Central memory CD8-positive, alpha-beta T cell (primary cell): ENCODE results near the gene SLC12A6.

ENCODE experiments used
- ATAC-seq: fragments of 150-1000 bp; cut with Tn5 transposase; replicated peaks from 2 replicates; pipeline ENCODE4 v1.10.0; 2022; ENCODE audit warnings: mild to moderate bottlenecking, moderate FRiP score, moderate number of reproducible peaks; ENCODE audit not compliant: poor library complexity, severe bottlenecking; ENCODE audit errors: extremely low read depth
- DNase-seq, 2 donors: peaks; one replicate each; pipeline ENCODE4 v3.0.0; 2021; ENCODE audit warnings: low spot score in 2 of 2
- H3K27ac Mint-ChIP-seq: one replicate; pipeline ENCODE4 v1.8.0; 2022; ENCODE audit warnings: low read depth, mild to moderate bottlenecking, moderate library complexity, mixed read lengths
- H3K27me3 Mint-ChIP-seq: one replicate; pipeline ENCODE4 v1.8.0; 2022; ENCODE audit warnings: mixed read lengths
- H3K36me3 Mint-ChIP-seq: one replicate; pipeline ENCODE4 v1.8.0; 2022; ENCODE audit warnings: mild to moderate bottlenecking, moderate library complexity, mixed read lengths; ENCODE audit not compliant: insufficient read depth
- H3K4me1 Mint-ChIP-seq: one replicate; pipeline ENCODE4 v1.8.0; 2022; ENCODE audit warnings: mixed read lengths
- H3K4me3 Mint-ChIP-seq: one replicate; pipeline ENCODE4 v1.8.0; 2022; ENCODE audit warnings: mild to moderate bottlenecking, moderate library complexity, mixed read lengths
- H3K9me3 Mint-ChIP-seq: one replicate; pipeline ENCODE4 v1.8.0; 2022; ENCODE audit warnings: mixed read lengths

Gene SLC12A6

DNA sequence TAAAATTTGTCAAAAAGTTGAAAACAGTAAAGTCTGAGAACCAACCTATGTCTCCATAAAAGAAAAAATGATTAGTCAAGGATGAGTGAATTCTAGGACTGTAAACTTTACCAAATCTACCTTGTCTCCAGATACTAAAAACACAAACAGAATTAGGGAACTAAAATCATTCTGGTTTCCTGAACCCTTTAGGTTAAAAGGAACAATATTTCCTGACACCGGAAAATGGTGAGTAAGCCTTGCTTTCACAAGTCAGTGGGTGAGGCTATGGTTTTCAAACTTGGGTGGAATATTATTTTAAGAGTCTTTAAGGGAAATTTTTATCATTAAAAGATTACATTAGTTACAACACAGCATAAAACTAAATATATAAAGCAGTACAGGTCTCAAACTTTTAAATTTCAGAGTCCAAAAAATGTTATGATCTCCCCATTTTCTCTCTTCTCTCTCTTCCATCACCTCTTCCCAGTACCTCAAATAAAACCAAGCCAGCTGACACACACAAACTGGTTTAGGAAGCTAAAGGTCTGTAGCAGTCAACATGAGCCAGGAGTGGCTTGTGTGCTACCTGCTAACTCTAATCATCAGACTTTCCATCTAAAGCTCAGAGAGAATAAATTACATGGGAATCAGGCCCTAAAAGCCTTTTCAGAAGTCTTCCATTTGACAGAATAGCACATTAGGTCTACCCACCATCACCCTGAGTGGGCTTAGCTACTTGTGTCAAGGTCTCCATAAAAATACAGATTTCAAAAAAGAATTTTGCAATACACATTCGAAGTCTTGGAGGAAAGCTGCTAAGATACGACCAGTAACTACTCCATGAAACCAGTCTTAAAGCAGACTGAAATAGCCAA lies 2.2 kb downstream of the SLC12A6 start:
- Mint-ChIP-seq H3K27ac (peak overlapping the region; percentile 96), H3K9me3 (no peaks in the 10 kb centered on the region), H3K27me3 (no peaks in the 10 kb centered on the region), H3K4me1 (peaks cover 41% of the 10 kb centered on the region), H3K36me3 (peaks cover 19% of the 10 kb centered on the region), H3K4me3 (peak overlapping the region; percentile 96)
- no peak for DNase-seq
- ATAC-seq: no peak

DNA sequence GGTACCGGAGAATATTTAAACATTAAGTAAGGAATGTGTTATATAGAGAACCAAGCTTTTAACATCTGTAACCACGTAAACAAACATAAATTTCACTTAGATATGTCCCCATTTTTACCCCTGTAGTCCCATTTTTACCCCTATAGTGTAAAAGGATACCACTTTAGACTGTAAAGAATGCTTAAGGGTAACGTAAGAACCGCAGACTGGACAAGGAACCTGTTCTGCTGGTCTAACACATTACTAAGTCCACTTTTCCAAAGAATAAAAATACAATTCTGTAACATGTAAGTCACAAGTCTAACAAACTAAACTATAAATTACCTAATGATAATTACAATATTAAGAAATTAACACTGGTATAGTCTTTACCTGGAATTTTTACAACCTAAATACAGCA lies 2.9 kb downstream of the SLC12A6 start:
- Mint-ChIP-seq H3K36me3 (peaks cover 15% of the 10 kb centered on the region), H3K27me3 (no peaks in the 10 kb centered on the region), H3K4me3 (peak overlapping the region; percentile 96), H3K4me1 (peaks cover 47% of the 10 kb centered on the region), H3K27ac (peak overlapping the region; percentile 96), H3K9me3 (no peaks in the 10 kb centered on the region)
- no peak for DNase-seq
- no peak for ATAC-seq

DNA sequence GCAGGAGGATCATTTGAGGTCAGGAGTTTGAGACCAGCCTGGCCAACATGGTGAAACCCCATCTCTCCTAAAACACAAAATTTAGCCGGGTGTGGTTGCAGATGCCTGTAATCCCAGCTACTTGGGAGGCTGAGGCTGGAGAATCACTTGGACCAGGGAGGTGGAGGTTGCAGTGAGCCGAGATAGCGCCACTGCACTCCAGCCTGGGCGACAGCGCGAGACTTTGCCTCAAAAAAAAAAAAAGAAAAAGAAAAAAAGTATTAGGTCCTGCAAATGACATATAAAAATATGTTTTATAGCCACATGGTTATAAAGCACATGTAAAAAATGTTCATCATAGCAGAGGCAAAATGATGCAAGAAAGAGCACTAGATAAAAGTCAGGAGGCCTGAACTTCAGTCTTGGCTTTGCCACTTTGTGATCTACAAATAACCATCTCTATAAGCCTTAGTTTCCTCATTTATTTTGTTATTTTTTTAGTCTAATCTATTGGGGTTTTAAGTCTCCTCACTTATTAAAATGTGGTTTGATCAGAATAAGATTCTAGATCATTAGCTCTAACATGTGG lies 4.9 kb downstream of the SLC12A6 start:
- Mint-ChIP-seq H3K27ac (no peak overlapping the region), H3K36me3 (peaks cover 13% of the 10 kb centered on the region), H3K4me3 (no peak overlapping the region), H3K4me1 (peaks cover 55% of the 10 kb centered on the region), H3K27me3 (no peaks in the 10 kb centered on the region), H3K9me3 (no peaks in the 10 kb centered on the region)
- DNase-seq: no peak
- no peak for ATAC-seq

DNA sequence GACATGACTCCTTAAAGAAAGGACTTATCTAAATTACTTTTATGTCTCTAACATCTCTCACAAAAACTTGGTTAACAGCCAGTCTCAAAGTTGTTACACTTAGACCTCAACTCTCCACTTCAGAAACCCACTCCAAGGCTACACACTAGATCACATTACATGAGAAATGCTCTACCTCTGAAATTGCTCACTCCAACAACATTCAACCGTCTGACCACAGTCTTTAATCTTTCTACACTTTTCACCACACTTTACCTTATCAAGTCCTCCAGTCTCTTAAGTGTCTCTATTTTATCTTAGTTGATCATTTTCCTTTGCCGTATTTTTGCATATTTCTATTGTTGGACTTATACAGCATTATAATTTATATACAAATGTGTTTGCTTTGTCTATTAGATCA lies 5.8 kb downstream of the SLC12A6 start:
- peaks cover 6% of the 10 kb centered on the region for H3K36me3 Mint-ChIP-seq
- ATAC-seq (peak; percentile 84), DNase-seq (no peak)
- peak overlapping the region; percentile 19 for H3K27ac Mint-ChIP-seq
- no peaks in the 10 kb centered on the region for H3K9me3 Mint-ChIP-seq
- no peak overlapping the region for H3K4me3 Mint-ChIP-seq
- peaks cover 50% of the 10 kb centered on the region for H3K4me1 Mint-ChIP-seq
- H3K27me3 Mint-ChIP-seq: no peaks in the 10 kb centered on the region

DNA sequence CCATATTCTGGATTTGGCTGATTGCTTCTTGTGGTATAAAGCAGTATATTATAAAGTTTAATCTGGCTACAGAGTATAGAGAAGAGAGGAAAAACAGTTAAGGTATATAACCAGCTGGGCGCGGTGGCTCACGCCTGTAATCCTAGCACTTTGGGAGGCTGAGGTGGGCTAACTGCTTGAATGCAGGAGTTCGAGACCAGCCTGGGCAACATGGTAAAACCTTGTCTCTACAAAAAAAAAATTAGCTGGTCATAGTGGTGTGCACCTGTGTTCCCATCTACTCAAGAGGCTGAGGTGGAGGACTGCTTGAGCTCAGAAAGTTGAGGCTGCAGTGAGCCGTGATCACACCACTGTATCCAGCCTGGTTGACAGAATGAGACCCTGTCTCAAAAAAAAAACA lies 7.3 kb downstream of the SLC12A6 start:
- DNase-seq (no peak), ATAC-seq (no peak)
- no peak overlapping the region for H3K4me3 Mint-ChIP-seq
- peaks cover 3% of the 10 kb centered on the region for H3K36me3 Mint-ChIP-seq
- H3K27ac Mint-ChIP-seq: no peak overlapping the region
- H3K27me3 Mint-ChIP-seq: no peaks in the 10 kb centered on the region
- H3K4me1 Mint-ChIP-seq: peaks cover 35% of the 10 kb centered on the region
- no peaks in the 10 kb centered on the region for H3K9me3 Mint-ChIP-seq

DNA sequence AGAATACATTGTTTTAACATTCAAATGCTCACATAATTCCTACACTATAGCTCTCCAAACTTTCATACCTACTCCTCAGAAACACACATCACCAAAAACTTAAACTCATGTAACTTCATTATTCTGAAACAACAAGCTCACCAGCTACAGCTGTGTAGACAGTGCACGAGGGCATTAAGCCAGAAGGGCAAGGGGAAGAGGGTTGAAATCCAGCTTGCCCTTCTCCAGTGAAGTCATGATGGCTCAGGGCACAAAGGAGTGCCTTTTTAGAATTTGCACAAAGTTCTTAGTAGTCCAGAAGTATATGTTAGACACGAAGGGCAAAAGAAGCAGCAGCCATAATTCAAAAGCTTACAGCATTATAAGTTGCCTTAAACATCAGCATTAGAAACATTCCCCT lies 8.6 kb downstream of the SLC12A6 start:
- ATAC-seq: no peak
- H3K4me3 Mint-ChIP-seq: no peak overlapping the region
- no peak overlapping the region for H3K27ac Mint-ChIP-seq
- H3K9me3 Mint-ChIP-seq: no peaks in the 10 kb centered on the region
- no peaks in the 10 kb centered on the region for H3K27me3 Mint-ChIP-seq
- DNase-seq: no peak
- peaks cover 3% of the 10 kb centered on the region for H3K36me3 Mint-ChIP-seq
- H3K4me1 Mint-ChIP-seq: peaks cover 26% of the 10 kb centered on the region

DNA sequence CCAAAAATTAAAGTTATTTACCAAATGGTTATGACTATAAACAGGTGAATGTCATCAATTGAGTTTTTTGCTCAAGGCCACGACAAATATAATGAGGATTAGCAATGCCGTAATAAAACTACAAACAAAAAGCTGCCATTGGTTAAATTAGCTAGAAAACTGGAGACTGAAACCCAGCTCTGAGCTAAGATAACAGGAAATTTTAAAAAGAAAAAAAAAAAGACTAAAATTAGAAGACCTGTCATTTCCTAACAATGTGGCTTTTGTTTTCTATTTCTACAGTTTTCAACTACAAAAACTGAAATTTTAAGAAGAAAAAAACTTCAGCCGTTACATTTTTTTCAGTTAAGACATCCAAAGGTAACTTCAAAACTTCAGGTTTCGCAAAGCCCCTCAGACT lies 9.7 kb downstream of the SLC12A6 start:
- H3K9me3 Mint-ChIP-seq: no peaks in the 10 kb centered on the region

DNA sequence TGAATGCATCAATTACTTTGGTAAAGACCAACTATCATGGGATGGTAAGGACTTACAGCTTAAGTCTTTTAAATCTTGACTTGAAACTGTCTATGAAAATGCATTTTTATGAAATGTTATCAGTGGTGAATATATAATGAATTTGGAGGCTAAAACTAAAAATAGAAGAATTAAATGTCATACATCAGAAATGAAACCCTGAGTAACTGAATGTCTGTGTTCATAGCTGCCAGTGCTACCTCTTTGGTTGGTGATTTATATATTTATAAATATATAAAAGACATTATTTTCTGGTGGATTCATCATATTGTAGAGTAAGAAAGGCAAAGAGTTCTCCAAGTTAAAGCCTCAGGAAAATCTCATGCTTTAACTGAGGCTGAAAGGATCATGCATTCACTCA lies 12.2 kb downstream of the SLC12A6 start:
- no peak overlapping the region for H3K4me3 Mint-ChIP-seq
- no peaks in the 10 kb centered on the region for H3K36me3 Mint-ChIP-seq
- H3K27ac Mint-ChIP-seq: no peak overlapping the region
- no peaks in the 10 kb centered on the region for H3K27me3 Mint-ChIP-seq
- H3K9me3 Mint-ChIP-seq: no peaks in the 10 kb centered on the region
- DNase-seq (no peak), ATAC-seq (no peak)
- H3K4me1 Mint-ChIP-seq: peaks cover 14% of the 10 kb centered on the region

More for the DNA sequence above, 9.7 kb downstream of the SLC12A6 start:
- peaks cover 3% of the 10 kb centered on the region for H3K36me3 Mint-ChIP-seq
- no peak overlapping the region for H3K4me3 Mint-ChIP-seq
- no peak for ATAC-seq
- no peak for DNase-seq
- no peak overlapping the region for H3K27ac Mint-ChIP-seq
- peaks cover 23% of the 10 kb centered on the region for H3K4me1 Mint-ChIP-seq
- no peaks in the 10 kb centered on the region for H3K27me3 Mint-ChIP-seq

DNA sequence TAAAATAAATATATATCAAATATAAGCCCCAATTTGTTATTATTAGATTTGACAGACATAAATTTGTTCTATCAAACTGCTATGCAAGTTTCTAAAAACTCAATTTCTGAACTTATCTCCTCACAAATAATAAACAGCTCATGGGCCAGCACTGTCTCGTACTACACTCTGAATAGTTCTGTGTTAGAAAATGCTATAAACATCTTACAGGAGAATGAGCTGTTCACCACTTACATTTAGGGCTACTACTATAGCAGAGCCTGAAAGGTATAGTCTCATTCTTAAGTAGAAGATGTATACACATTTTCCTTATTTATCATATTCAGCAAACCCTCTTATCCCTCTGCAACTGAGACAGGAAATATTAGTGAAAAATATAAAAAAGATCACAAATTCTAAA lies 12.6 kb downstream of the SLC12A6 start:
- H3K9me3 Mint-ChIP-seq: no peaks in the 10 kb centered on the region
- ATAC-seq: no peak
- no peak overlapping the region for H3K4me3 Mint-ChIP-seq
- no peak for DNase-seq
- no peaks in the 10 kb centered on the region for H3K36me3 Mint-ChIP-seq
- H3K27me3 Mint-ChIP-seq: no peaks in the 10 kb centered on the region
- peaks cover 11% of the 10 kb centered on the region for H3K4me1 Mint-ChIP-seq
- no peak overlapping the region for H3K27ac Mint-ChIP-seq

DNA sequence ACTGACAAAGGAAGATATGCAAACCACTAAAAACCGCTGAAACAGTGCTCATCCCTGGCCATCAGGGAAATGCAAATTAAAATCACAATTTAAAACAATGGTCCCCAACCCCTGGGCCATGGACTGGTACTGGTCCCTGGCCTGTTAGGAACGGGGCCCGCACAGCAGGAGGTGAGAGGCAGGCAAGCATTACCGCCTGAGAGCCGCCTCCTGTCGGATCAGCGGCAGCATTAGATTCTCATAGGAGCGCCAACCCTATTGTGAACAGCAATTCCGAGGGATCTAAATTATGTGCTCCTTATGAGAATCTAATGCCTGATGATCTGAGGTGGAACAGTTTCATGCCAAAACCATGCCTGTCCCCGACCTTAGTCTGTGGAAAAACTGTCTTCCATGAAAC lies 14.4 kb downstream of the SLC12A6 start:
- H3K4me1 Mint-ChIP-seq: peaks cover 9% of the 10 kb centered on the region
- no peaks in the 10 kb centered on the region for H3K9me3 Mint-ChIP-seq
- H3K36me3 Mint-ChIP-seq: peaks cover under 1% of the 10 kb centered on the region
- no peak overlapping the region for H3K4me3 Mint-ChIP-seq
- DNase-seq (no peak), ATAC-seq (no peak)
- H3K27me3 Mint-ChIP-seq: no peaks in the 10 kb centered on the region
- no peak overlapping the region for H3K27ac Mint-ChIP-seq

DNA sequence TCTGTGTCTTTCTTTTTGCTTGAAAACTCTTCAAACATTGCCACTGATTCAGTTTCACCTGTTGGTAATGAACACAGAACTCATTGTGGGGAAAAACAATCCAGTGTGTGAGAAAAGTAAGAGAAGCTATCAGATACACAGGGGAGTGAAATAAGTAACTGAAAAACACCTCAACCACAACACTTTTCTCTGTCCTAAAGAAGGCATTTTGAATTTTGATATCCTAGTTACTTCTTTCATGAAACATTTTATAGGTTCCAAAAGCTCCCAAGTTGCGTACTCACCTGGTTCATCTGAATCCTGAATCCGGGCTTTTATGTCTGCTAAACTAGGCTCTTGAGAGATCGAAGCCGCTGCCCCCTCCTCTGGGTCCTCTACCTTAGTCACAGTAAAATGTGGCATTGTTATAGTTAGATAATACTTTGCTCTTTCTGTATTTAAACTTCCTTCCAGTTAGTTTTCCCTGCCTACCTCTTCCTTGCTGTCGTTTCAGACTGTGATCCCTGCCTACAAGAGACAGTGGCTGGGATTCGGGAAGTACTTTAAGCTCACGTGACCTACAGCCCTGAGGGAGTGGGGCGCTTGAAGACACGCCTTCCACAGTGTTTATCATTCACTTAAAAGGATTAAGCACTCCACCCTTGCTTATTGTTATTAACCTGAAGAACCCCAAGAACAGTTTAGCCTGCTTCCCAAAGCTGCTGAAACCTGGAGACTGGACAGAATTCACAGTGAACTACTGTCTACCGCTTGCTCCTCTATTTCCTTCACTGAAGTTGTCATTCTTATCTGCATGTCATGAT lies 19.1 kb downstream of the SLC12A6 start:
- Mint-ChIP-seq H3K9me3 (no peaks in the 10 kb centered on the region), H3K4me3 (peak overlapping the region; percentile 84), H3K27me3 (no peaks in the 10 kb centered on the region), H3K36me3 (peaks cover 6% of the 10 kb centered on the region), H3K4me1 (peaks cover 11% of the 10 kb centered on the region), H3K27ac (peak overlapping the region; percentile 64)
- no peak for DNase-seq
- peak; percentile 52 for ATAC-seq

DNA sequence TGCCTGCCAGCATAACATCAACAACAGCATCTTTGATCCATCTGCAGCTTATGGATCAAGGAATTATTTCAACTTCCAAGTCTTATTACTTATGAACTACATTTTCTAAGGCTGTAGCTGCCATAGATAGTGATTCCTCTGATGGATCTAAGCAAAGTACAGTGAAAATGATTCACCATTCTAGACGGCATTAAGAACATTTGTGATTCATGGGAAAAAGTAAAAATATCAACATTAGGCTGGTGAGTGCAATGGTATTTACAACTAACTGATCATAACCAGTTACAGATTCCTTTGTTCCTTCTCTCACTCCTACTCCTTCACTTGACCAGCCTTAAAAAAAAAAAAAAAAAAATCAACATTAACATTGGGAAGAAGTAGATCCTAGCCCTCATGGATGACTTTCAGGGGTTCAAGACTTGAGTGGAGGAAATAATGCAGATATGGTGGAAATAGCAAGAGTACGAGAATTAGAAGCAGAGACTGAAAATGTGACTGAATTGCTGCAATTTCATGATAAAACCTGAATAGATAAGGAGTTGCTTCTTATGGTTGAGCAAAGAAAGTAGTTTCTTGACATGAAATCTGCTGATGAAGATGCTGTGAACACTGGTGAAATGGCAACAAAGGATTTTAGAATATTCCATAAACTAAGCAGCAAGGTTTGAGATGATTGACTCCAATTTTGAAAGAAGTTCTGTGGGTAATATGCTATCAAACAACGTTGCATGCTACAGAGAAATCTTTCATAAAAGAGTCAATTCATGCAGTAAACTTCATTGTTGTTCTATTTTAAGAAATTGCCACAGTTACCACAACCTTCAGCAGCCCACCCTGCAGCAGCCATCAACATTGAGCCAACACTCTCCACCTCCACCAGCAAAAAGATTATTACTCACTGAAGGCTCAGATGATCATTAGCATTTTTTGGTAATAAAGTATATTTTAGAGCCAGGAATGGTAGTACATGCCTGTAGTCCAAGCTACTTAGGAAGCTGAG lies 22.8 kb downstream of the SLC12A6 start:
- Mint-ChIP-seq H3K9me3 (no peaks in the 10 kb centered on the region), H3K27me3 (no peaks in the 10 kb centered on the region), H3K27ac (no peak overlapping the region), H3K4me3 (no peak overlapping the region), H3K4me1 (peaks cover 15% of the 10 kb centered on the region), H3K36me3 (peaks cover 10% of the 10 kb centered on the region)
- DNase-seq (no peak), ATAC-seq (no peak)
